Hepatocyte (in vitro differentiated cells): ENCODE data around the gene PTPRN2. TPM values are rescaled to one million over a fixed set of nuclear protein-coding genes. Genes with fewer than 3 reads are reported as not detected.

Source experiments
- DNase-seq: peaks from one replicate; pipeline ENCODE4 v3.0.0-alpha.2; 2016; ENCODE audit warnings: low spot score
- H2AFZ ChIP-seq: fragments of 200-600 bp; sonication (generic); 2 replicates; pipeline ENCODE4 v1.6.0; 2016; ENCODE audit warnings: antibody characterized with exemption, mild to moderate bottlenecking
- H3K27ac ChIP-seq: fragments of 200-600 bp; sonication (generic); 2 replicates; pipeline ENCODE4 v1.5.1; 2016; ENCODE audit warnings: mild to moderate bottlenecking
- H3K27me3 ChIP-seq: fragments of 200-600 bp; sonication (generic); 2 replicates; pipeline ENCODE4 v1.6.1; 2016
- H3K36me3 ChIP-seq: fragments of 200-600 bp; sonication (generic); replicated peaks from 2 replicates; pipeline ENCODE4 v1.5.1; 2016; ENCODE audit warnings: low read depth; ENCODE audit not compliant: insufficient read depth
- H3K4me1 ChIP-seq: fragments of 200-600 bp; sonication (generic); 2 replicates; pipeline ENCODE4 v1.5.1; 2016; ENCODE audit warnings: mild to moderate bottlenecking, moderate library complexity; ENCODE audit not compliant: insufficient read depth
- H3K4me2 ChIP-seq: fragments of 200-600 bp; sonication (generic); 2 replicates; pipeline ENCODE4 v1.6.0; 2016
- H3K4me3 ChIP-seq: fragments of 200-600 bp; sonication (generic); 2 replicates; pipeline ENCODE4 v1.5.1; 2016; ENCODE audit warnings: mild to moderate bottlenecking
- H3K79me2 ChIP-seq: fragments of 200-600 bp; sonication (generic); 2 replicates; pipeline ENCODE4 v1.6.0; 2017; ENCODE audit warnings: mild to moderate bottlenecking
- H3K9me2 ChIP-seq: fragments of 200-600 bp; sonication (generic); replicated peaks from 2 replicates; pipeline ENCODE4 v1.6.0; 2017; ENCODE audit warnings: mild to moderate bottlenecking; ENCODE audit not compliant: insufficient read depth
- H3K9me3 ChIP-seq: fragments of 200-600 bp; sonication (generic); 2 replicates; pipeline ENCODE4 v1.5.1; 2016; ENCODE audit warnings: low read depth, mild to moderate bottlenecking
- H4K20me1 ChIP-seq: fragments of 200-600 bp; sonication (generic); 2 replicates; pipeline ENCODE4 v1.6.0; 2016; ENCODE audit warnings: mild to moderate bottlenecking; ENCODE audit not compliant: insufficient read depth, poor library complexity, severe bottlenecking
- EZH2 ChIP-seq: fragments of 200-600 bp; sonication (generic); IDR thresholded peaks from 2 replicates; pipeline ENCODE4 v1.6.1; 2016; ENCODE audit warnings: antibody characterized with exemption, mild to moderate bottlenecking, borderline replicate concordance
- EZH2phosphoT487 ChIP-seq: fragments of 200-600 bp; sonication (generic); IDR thresholded peaks from one replicate; pipeline ENCODE4 v1.6.1; 2018; ENCODE audit warnings: antibody characterized with exemption, mild to moderate bottlenecking, low read depth, moderate library complexity; ENCODE audit not compliant: unreplicated experiment, severe bottlenecking
- WGBS: methylation state at CpG from one replicate; pipeline ENCODE4 v1.1.6; 2016; ENCODE audit warnings: low lambda C conversion rate; ENCODE audit errors: missing lambda C conversion rate; 5-methylcytosine and 5-hydroxymethylcytosine counted together
- polyA plus RNA-seq: library from polyadenylated mRNA; unstranded; fragments of >200 nt; fragmentation: Nextera tagmentation; extraction: Ambion mirVana; gene quantifications from 2 replicates; pipeline ENCODE4 v1.2.1, GENCODE V29; 2016
- total RNA-seq: library from RNA; depleted of rRNA; stranded (reverse); fragments of >200 nt; gene quantifications from 2 replicates; pipeline ENCODE4 v1.2.3, GENCODE V29; 2014
- TF ChIP-seq, protein P1 (sequence below): fragments of 200-600 bp; sonication (generic); IDR thresholded peaks from 2 replicates; pipeline ENCODE4 v1.5.1; 2016; ENCODE audit warnings: antibody characterized with exemption, mild to moderate bottlenecking; ENCODE audit not compliant: poor library complexity

PTPRN2 gene
- total and polyA plus RNA-seq, 2 experiments from 2014 or later = 2.1 to 3.3 TPM

DNA sequence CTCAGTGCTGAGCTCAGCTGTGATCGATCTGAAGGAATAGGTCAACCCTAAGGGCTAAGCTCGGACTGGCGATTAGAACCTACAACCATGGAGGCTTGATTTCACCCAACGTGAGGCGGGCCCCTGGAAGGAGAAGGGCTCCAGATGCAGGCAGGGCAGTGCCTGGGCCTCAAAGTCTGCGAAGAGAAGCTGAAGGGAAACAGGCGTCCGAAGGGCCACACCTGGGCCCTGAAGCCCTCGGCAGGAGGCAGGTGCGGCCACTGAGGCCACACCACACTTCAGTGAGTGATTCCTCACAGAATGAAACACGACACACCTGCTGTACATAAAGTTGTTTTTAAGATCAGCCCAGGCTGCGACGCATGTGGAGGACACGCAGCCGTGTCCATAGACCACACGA, 198.7 kb downstream of the PTPRN2 start:
- Histone ChIP-seq H3K4me2 (no peak overlapping the region), H4K20me1 (no peaks in the 10 kb centered on the region), H3K36me3 (no peaks in the 10 kb centered on the region), H3K4me1 (no peaks in the 10 kb centered on the region), H3K9me2 (no peaks in the 10 kb centered on the region), H3K27ac (no peak overlapping the region), H3K79me2 (no peaks in the 10 kb centered on the region), H3K4me3 (no peak overlapping the region), H3K27me3 (no peaks in the 10 kb centered on the region), H3K9me3 (no peaks in the 10 kb centered on the region), H2AFZ (no peak overlapping the region)
- TF ChIP-seq, protein P1, sequence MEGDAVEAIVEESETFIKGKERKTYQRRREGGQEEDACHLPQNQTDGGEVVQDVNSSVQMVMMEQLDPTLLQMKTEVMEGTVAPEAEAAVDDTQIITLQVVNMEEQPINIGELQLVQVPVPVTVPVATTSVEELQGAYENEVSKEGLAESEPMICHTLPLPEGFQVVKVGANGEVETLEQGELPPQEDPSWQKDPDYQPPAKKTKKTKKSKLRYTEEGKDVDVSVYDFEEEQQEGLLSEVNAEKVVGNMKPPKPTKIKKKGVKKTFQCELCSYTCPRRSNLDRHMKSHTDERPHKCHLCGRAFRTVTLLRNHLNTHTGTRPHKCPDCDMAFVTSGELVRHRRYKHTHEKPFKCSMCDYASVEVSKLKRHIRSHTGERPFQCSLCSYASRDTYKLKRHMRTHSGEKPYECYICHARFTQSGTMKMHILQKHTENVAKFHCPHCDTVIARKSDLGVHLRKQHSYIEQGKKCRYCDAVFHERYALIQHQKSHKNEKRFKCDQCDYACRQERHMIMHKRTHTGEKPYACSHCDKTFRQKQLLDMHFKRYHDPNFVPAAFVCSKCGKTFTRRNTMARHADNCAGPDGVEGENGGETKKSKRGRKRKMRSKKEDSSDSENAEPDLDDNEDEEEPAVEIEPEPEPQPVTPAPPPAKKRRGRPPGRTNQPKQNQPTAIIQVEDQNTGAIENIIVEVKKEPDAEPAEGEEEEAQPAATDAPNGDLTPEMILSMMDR = no peak
- no peak for TF ChIP-seq EZH2phosphoT487
- TF ChIP-seq EZH2 = no peak
- 95% methylated on average over 16 of the region's 16 CpGs for WGBS
- DNase-seq = no peak

DNA sequence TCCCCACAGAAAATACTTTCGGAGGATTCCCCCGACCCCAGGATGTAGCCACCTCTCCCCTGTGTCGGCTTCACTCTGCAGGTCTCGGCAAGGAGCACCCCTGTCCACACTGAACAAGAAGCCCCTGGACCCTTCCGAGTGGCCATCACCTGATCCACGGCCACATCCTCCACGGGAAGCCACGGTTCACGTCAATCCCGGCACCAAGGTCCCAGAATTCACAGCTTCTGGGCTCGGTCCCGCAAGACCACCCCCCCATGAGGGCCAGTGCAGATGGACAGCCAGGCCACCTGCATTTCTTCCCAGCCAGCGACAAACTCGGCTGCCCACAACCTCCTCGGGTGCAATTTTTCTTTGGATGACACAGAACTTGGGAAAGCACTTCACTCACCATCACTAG, 199.6 kb downstream of the PTPRN2 start:
- no peak for TF ChIP-seq EZH2
- TF ChIP-seq, protein P1 = no peak
- no peak for TF ChIP-seq EZH2phosphoT487

DNA sequence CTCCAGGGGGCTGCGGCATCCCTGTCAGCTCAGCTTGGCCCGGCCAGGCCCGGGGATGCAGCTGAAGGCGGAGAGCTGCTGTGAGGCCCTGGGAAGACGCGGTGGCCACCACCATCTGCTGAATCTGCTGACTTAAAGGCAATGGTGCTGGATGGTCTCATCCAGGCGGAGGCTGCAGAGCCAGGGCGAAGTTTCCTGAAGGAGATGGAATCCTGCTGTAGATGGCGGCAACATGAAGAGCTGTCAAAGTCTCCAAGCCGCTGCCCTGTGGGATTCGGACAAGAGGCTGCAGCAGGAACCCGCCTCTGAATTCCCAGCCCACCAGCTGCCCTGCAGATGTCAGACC, 200.1 kb downstream of the PTPRN2 start:
- no peak for TF ChIP-seq EZH2
- TF ChIP-seq, protein P1 = no peak
- TF ChIP-seq EZH2phosphoT487 = no peak

More for the DNA sequence above, 199.6 kb downstream of the PTPRN2 start:
- DNase-seq = no peak
- Histone ChIP-seq H3K27ac (no peak overlapping the region), H3K36me3 (no peaks in the 10 kb centered on the region), H2AFZ (no peak overlapping the region), H3K79me2 (no peaks in the 10 kb centered on the region), H3K9me2 (no peaks in the 10 kb centered on the region), H3K4me1 (no peaks in the 10 kb centered on the region), H3K4me2 (no peak overlapping the region), H3K9me3 (no peaks in the 10 kb centered on the region), H4K20me1 (no peaks in the 10 kb centered on the region), H3K4me3 (no peak overlapping the region), H3K27me3 (no peaks in the 10 kb centered on the region)
- WGBS = 91% methylated on average over 15 of the region's 15 CpGs

More for the DNA sequence above, 200.1 kb downstream of the PTPRN2 start:
- H3K27me3 ChIP-seq = no peaks in the 10 kb centered on the region
- H3K79me2 ChIP-seq = no peaks in the 10 kb centered on the region
- H4K20me1 ChIP-seq = no peaks in the 10 kb centered on the region
- no peak overlapping the region for H3K4me3 ChIP-seq
- H3K27ac ChIP-seq = no peak overlapping the region
- no peak overlapping the region for H3K4me2 ChIP-seq
- no peaks in the 10 kb centered on the region for H3K9me3 ChIP-seq
- no peak for DNase-seq
- 84% methylated on average over 12 of the region's 12 CpGs for WGBS
- no peaks in the 10 kb centered on the region for H3K36me3 ChIP-seq
- no peaks in the 10 kb centered on the region for H3K4me1 ChIP-seq
- no peak overlapping the region for H2AFZ ChIP-seq
- no peaks in the 10 kb centered on the region for H3K9me2 ChIP-seq
